Endothelial cell of umbilical vein (primary cell): ENCODE measurements around the gene SLC34A1.

ENCODE experiments used
- EZH2 ChIP-seq: IDR thresholded peaks from 2 replicates; pipeline ENCODE4 v1.6.1; 2012; ENCODE audit warnings: borderline replicate concordance, low read depth, mild to moderate bottlenecking, moderate library complexity, low read length, inconsistent platforms; ENCODE audit not compliant: severe bottlenecking
- POLR2A ChIP-seq: IDR thresholded peaks from 2 replicates; pipeline ENCODE4 v1.6.1; 2012; ENCODE audit warnings: low read depth, mild to moderate bottlenecking, control low read depth, low read length
- TF ChIP-seq, protein P1 (sequence below), 2 donors: IDR thresholded peaks; 1 replicate in 1 of 2; 2 replicates in 1 of 2; pipeline ENCODE4 v1.5.1; 2011; ENCODE audit warnings: low read length in 2 of 2, mild to moderate bottlenecking in 2 of 2, moderate library complexity in 2 of 2, control low read depth in 1 of 2, inconsistent platforms in 1 of 2, low read depth in 1 of 2; ENCODE audit not compliant: insufficient read depth in 1 of 2; ENCODE audit errors: extremely low read depth in 1 of 2

DNA sequence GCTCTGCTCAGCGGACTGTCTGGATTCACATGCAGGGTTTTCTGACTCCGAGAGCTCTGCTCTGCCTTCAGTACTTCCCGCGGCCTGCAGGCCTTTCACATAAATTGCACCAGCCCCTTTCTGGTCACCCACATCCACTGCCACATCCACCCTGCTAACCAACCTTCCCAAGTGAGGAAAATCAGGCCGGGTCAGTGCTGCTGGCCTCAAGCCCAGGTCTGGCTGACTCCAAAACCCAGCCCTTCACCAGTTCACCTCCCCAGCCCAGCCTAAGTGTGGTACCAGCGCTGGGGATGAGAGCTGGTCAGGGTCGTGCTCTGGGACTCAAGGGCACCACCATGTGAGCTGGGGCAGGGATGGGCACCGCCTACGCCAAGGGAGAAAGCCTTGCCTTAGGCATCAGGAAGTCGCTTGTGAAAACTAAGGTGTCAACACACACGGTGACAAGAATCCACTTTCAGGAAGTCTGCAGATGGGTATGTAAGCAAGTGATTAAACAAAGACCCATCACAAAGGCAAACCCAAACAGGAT, 45.1 kb upstream of the SLC34A1 start:
- TF ChIP-seq POLR2A (no peak), EZH2 (no peak)
- TF ChIP-seq, protein P1, sequence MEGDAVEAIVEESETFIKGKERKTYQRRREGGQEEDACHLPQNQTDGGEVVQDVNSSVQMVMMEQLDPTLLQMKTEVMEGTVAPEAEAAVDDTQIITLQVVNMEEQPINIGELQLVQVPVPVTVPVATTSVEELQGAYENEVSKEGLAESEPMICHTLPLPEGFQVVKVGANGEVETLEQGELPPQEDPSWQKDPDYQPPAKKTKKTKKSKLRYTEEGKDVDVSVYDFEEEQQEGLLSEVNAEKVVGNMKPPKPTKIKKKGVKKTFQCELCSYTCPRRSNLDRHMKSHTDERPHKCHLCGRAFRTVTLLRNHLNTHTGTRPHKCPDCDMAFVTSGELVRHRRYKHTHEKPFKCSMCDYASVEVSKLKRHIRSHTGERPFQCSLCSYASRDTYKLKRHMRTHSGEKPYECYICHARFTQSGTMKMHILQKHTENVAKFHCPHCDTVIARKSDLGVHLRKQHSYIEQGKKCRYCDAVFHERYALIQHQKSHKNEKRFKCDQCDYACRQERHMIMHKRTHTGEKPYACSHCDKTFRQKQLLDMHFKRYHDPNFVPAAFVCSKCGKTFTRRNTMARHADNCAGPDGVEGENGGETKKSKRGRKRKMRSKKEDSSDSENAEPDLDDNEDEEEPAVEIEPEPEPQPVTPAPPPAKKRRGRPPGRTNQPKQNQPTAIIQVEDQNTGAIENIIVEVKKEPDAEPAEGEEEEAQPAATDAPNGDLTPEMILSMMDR (IDR thresholded peaks at IDR 0.05; ENCODE audit: extremely low read depth in 1 of 2, insufficient read depth in 1 of 2, low read depth in 1 of 2, low read length in 2 of 2) = no peak
